ENCODE results near the gene UBE2K.
A peak's percentile ranks its signal among the peaks of the same experiment; 100 is the strongest.
"Not testable (repeated sequence)": the region's sequence is repeated elsewhere in the genome, so short reads cannot be mapped to it uniquely, and the experiment has no call there.

UBE2K gene

DNA sequence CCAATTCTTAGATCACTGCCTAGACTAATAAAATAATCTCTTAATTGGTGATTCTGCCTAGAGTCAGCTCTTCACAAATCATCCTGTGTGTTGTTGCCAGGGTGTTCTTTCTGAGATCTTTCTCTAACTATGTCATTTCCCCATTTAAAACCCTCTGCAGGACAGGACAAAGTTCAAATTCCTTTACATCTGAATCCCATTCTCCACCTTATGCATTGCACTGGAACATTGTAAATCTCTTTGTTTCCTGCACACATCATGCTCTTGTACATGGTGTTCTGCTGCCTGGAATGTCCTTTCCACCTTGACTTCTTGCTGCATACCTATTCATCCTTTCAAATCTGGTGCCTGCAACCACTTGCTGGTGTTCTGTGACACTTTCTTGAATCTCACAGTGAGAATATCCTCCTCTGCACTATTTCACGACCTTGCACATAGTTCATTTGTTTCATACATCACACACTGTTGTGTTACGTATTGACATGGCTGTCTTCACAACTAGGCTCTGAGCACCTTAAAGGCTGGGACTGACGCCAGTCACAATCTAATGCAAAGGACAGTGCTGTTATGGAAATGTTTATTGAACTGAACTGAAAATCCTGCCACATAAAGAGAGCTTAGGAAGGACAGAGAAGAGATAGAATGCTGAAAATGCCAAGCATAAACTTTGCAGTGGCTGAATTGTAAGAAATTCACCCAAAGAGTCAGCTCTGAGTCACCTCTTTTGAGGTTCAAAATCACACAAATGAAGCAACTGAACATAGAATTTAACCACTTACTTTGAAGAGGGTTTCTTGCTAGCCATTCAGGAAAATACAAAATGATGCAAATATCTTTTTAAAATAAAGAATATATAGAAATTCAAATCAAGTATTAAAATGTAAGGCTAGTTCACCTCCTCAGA is 32.9 kb upstream of the UBE2K start:
- CTCF ChIA-PET: interaction anchor here (1.6 kb wide), 1 partner anchor 27 kb away, joined by 4 read pairs; no protein-coding TSS in a partner anchor
- TF ChIP-seq CTCF (IDR thresholded peaks at IDR 0.05; ENCODE audit: control extremely low read depth, extremely low read depth, low read depth, missing control alignments): no peak
- DNase-seq (ENCODE audit: extremely low spot score): no peak
- POLR2A ChIA-PET: no interaction called here

DNA sequence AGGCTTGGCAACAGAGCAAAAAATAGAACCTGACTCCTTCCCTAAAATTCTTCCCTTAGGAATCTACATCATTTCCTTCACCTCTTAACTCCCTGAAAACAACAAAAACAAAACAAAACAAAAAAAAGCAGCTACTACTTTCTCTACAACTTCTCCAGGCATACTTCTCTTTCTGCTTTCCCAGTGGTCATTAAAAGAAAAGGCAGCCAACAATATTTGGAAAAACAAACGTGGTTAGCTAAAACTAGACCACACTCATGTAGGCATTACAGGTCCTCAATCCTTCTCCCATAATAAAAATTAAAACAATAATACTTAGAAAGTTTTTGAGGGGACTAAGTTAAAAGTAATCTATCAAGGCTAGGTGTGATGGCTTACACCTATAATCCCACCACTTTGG is 30.2 kb upstream of the UBE2K start:
- CTCF ChIA-PET: interaction anchor here (1.3 kb wide), 1 partner anchor 70 kb away, joined by 3 read pairs; no protein-coding TSS in a partner anchor
- POLR2A ChIA-PET: no interaction called here
- DNase-seq (ENCODE audit: extremely low spot score): no peak
- TF ChIP-seq CTCF (IDR thresholded peaks at IDR 0.05; ENCODE audit: control extremely low read depth, extremely low read depth, low read depth, missing control alignments): no peak

- POLR2A ChIA-PET: no interaction called here
- no peak for DNase-seq (ENCODE audit: extremely low spot score)
- no peak for TF ChIP-seq CTCF (IDR thresholded peaks at IDR 0.05; ENCODE audit: control extremely low read depth, extremely low read depth, low read depth, missing control alignments)
- CTCF ChIA-PET: interaction anchor here (1.2 kb wide), 3 partner anchors 12 to 149 kb away, joined by 3 to 4 read pairs (median 3); no protein-coding TSS in a partner anchor
These were observed 29.0 kb upstream of the UBE2K start for GRCh38 chr4:39668887-39669286.

GRCh38 chr4:39670296-39670695 is 27.6 kb upstream of the UBE2K start:
- CTCF ChIA-PET: interaction anchor here (1.2 kb wide), 1 partner anchor 21 kb away, joined by 3 read pairs; no protein-coding TSS in a partner anchor
- POLR2A ChIA-PET; DNase-seq (ENCODE audit: extremely low spot score): not testable (repeated sequence)

DNA sequence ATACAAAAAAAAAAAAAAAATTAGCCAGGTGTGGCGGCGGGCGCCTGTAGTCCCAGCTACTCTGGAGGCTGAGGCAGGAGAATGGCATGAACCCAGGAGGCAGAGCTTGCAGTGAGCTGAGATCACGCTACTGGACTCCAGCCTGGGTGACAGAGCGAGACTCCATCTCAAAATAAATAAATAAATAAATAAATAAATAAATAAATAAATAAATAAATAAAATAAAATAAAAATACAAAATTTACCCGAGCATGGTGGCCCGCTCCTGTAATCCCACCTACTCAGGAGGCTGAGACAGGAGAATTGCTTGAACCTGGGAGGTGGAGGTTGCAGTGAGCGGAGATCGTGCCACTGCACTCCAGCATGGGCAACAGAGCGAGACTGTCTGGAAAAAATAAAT is 22.3 kb upstream of the UBE2K start:
- CTCF ChIA-PET: interaction anchor here (1.7 kb wide), 1 partner anchor 16 kb away, joined by 3 read pairs; no protein-coding TSS in a partner anchor
- DNase-seq (ENCODE audit: extremely low spot score); POLR2A ChIA-PET: not testable (repeated sequence)

DNA sequence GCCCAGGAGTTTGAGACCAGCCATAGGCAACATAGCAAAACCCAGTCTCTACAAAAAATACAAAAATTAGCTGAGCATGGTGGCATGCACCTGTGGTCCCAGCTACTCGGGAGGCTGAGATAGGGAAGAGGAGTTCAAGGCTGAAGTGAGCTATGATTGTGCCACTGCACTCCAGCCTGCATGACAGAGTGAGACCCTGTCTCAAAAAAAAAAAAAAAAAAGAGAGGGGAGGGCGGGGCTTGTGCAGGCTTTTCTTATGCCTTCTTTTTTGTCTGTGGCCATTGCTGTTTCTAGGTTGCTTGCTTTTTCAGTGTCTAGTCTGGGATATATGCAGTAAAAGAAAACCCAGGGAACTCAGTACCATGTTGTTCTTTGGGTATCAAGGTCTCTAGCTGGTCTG is 16.9 kb upstream of the UBE2K start:
- not testable (repeated sequence) for DNase-seq (ENCODE audit: extremely low spot score)
- CTCF ChIA-PET: interaction anchor here (1.7 kb wide), 1 partner anchor 297 kb away, joined by 3 read pairs; the partner anchor contains the start of gene PDS5A
- POLR2A ChIA-PET: interaction anchor here (0.6 to 1.2 kb wide), 2 partner anchors 42 to 75 kb away, joined by 3 to 7 read pairs; partner anchors contain the start of gene SMIM14

- DNase-seq (ENCODE audit: extremely low spot score): peak; percentile 61
- ChIA-PET POLR2A (no interaction called here), CTCF (no interaction called here)
- TF ChIP-seq CTCF (IDR thresholded peaks at IDR 0.05; ENCODE audit: control extremely low read depth, extremely low read depth, low read depth, missing control alignments): no peak
These were observed 15.8 kb upstream of the UBE2K start for GRCh38 chr4:39682138-39682537.

- no peak for TF ChIP-seq CTCF (IDR thresholded peaks at IDR 0.05; ENCODE audit: control extremely low read depth, extremely low read depth, low read depth, missing control alignments)
- ChIA-PET CTCF (interaction anchor here (1.3 kb wide), 1 partner anchor 212 kb away, joined by 3 read pairs; no protein-coding TSS in a partner anchor), POLR2A (interaction anchor here (0.6 kb wide), 1 partner anchor 8 kb away, joined by 3 read pairs; no protein-coding TSS in a partner anchor)
- no peak for DNase-seq (ENCODE audit: extremely low spot score)
These were observed 11.9 kb upstream of the UBE2K start for GRCh38 chr4:39685990-39686389.

Measured in GM10248 (cell line).